Caki2 (cell line): ENCODE data around the gene TMC5. TPM values are rescaled to one million over a fixed set of nuclear protein-coding genes. Genes with fewer than 3 reads are reported as not detected.

Experiments used
- DNase-seq: peaks from one replicate; pipeline ENCODE4 v3.0.0-alpha.2; 2015; ENCODE audit warnings: low read depth
- in situ Hi-C: cut with HindIII; loops from 2 replicates; pipeline ENCODE4 v1.10.0; 2016; ENCODE audit warnings: low sequenced_read_pairs, low pct_unique_long_range_greater_than_20kb, mixed read lengths
- total RNA-seq: library from RNA; depleted of rRNA; stranded (reverse); fragments of >200 nt; shearing (Covaris generic); gene quantifications from 2 replicates; pipeline ENCODE4 v1.2.3, GENCODE V29; 2014; ENCODE audit warnings: low replicate concordance

The TMC5 gene
- total RNA-seq, 1 experiment from 2014 or later, result 0.10 TPM

- DNase-seq, result no peak
- in situ Hi-C loops, result no loop called here
Observed at GRCh38 chr16:19488213-19488640, 70.5 kb downstream of the TMC5 start.

GRCh38 chr16:19490619-19491018, 72.9 kb downstream of the TMC5 start:
- in situ Hi-C loops, result no loop called here

GRCh38 chr16:19497176-19497575, 79.5 kb downstream of the TMC5 start:
- no peak for DNase-seq
- in situ Hi-C loops, result no loop called here

More at GRCh38 chr16:19490619-19491018, 72.9 kb downstream of the TMC5 start:
- no peak for DNase-seq

- in situ Hi-C loops, result no loop called here
Observed at GRCh38 chr16:19499006-19499405, 81.3 kb downstream of the TMC5 start.

GRCh38 chr16:19499481-19499880, 81.8 kb downstream of the TMC5 start:
- DNase-seq, result no peak
- in situ Hi-C loops, result no loop called here

More at GRCh38 chr16:19499006-19499405, 81.3 kb downstream of the TMC5 start:
- DNase-seq, result no peak

- DNase-seq, result peak; percentile 47
- in situ Hi-C loops, result no loop called here
Observed at GRCh38 chr16:19502395-19503131, 84.9 kb downstream of the TMC5 start.

- in situ Hi-C loops, result no loop called here
- DNase-seq, result no peak
Observed at GRCh38 chr16:19503461-19504075, 85.9 kb downstream of the TMC5 start.

- DNase-seq, result peak; percentile 24
- in situ Hi-C loops, result no loop called here
Observed at GRCh38 chr16:19505600-19506303, 88.1 kb downstream of the TMC5 start.

- in situ Hi-C loops, result no loop called here
- no peak for DNase-seq
Observed at GRCh38 chr16:19506965-19507364, 89.3 kb downstream of the TMC5 start.

- no peak for DNase-seq
- in situ Hi-C loops, result no loop called here
Observed at GRCh38 chr16:19507867-19508266, 90.2 kb downstream of the TMC5 start.

GRCh38 chr16:19512297-19512696, 94.6 kb downstream of the TMC5 start:
- no peak for DNase-seq
- in situ Hi-C loops, result no loop called here

- in situ Hi-C loops, result no loop called here
- no peak for DNase-seq
Observed at GRCh38 chr16:19513377-19514053, 95.8 kb downstream of the TMC5 start.

GRCh38 chr16:19515757-19516156, 98.1 kb downstream of the TMC5 start:
- DNase-seq, result no peak
- in situ Hi-C loops, result no loop called here

- DNase-seq, result peak; percentile 44
- in situ Hi-C loops, result no loop called here
Observed at GRCh38 chr16:19517424-19518089, 99.9 kb downstream of the TMC5 start.

- in situ Hi-C loops, result no loop called here
Observed at GRCh38 chr16:19518388-19518787, 100.7 kb downstream of the TMC5 start.

GRCh38 chr16:19520861-19521331, 103.2 kb downstream of the TMC5 start:
- in situ Hi-C loops, result no loop called here
- DNase-seq, result peak; percentile 63

More at GRCh38 chr16:19518388-19518787, 100.7 kb downstream of the TMC5 start:
- DNase-seq, result no peak

- peak; percentile 92 for DNase-seq
- in situ Hi-C loops, result no loop called here
Observed at GRCh38 chr16:19521471-19522396, 104.1 kb downstream of the TMC5 start, which contains the start of gene GDE1. Gene GDE1 (minus strand): TSS chr16:19522098. CDS start chr16:19521964, 134 bp downstream.
